HG03354 (cell line): ENCODE results near the gene CAMK1G.

ENCODE experiments used
- ATAC-seq: cut with Tn5 transposase; IDR thresholded peaks from one replicate; pipeline ENCODE4 v1.9.1; 2021; ENCODE audit warnings: mild to moderate bottlenecking; ENCODE audit not compliant: unreplicated experiment, poor library complexity, severe bottlenecking

CAMK1G gene

DNA sequence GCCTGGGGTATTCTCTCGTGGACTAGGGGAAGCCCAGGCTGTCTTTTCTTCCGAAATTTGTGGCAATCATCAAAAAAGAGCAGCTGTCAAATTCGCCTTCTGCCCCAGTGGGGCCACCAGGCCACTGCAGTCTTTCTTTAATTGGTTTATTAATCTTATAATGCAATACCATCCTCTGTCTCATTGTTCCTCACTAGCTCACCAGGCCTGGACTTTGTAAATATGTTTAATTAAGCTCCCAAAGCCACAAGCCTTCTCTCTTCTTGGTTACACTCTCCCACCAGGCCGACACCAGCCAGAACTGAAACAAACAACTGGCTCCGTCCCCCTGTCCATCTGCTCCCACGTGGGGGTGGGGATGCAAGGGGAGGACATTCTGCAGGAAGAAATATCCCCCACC lies 22.0 kb upstream of the CAMK1G start:
- no peak for ATAC-seq

DNA sequence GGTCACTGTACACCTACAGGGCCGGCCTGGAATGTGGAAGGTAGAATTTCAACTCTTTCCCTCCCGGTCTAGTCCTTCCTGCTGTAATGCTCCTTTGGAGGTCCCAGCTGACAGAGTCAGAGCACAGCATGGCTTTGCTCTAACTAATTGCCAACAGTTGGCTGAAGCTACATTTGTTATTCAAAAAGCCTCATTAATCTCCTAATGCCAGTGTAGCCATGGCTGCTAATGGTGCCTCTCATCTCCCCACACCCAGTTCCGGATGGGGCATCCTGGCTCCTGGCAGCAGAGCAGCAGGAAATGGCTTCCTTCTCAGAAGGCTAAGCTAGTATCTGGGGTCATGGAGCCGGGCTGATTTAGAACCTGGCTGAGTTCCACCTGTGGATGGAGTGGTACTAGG lies 18.7 kb upstream of the CAMK1G start:
- ATAC-seq, result no peak

DNA sequence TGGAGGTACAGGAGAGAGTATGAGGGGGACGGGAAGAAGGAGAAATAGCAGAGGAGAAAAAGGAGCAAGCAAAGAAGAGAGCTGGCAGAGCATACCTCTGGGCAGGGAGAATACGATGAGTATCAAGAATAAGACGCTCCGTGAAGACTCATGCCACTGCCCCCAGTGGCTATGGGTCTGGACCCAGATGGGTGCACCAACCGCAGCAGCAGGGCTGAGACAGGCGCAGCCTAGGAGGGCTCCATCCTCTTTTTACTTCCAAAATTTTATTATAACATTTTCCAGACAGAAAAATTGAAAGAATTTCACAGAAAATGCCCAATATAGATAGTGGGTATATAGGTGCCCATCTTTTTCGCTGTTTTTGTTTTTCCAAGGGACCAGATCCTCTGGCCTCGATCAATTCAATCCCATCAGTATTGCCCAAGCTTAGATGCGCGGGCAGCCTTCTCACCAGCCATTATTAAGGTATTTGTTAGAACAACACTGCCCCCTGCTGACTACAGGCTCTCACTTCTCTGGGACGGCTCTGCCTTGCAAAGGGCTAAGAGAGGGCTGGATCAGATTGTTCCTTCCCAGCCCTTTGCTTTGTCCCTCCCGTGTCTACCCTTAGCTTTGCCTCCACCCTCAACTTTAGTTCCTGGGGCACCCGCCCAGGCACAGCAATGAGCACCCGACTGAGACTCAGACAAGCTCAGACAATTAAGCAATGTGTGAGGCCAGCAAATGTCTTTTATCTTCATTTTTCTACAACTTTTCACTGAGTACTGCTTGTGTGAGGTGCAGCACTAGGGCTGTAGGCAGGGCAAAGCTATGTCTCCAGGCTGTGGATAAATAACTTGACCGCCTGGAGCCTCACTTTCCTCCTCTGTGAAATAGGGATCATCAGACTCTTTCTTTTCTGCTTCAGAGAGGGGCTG lies 17.5 kb upstream of the CAMK1G start:
- peak; percentile 93 for ATAC-seq

DNA sequence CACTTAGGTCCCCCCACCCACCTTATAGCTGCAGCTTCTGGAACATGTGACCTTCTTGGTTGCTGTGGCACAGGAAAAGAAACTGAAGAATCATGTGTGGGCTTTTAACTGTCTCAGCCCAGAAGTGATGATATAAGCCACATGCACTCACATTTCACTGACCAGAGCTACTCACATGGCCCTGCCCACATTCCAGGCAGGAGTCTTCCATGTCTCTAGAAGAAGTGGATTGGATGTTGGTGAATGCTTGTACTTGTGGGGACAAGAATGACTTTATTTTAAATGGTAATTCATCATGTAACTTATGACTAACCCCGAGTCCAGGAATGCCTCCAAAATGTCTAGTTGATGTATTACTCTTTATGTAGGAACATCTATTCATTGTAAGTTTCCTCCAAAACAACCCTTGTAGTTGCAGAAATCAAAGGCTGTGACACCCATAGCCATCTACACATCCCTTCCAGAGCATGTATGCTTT lies 15.8 kb upstream of the CAMK1G start:
- no peak for ATAC-seq

DNA sequence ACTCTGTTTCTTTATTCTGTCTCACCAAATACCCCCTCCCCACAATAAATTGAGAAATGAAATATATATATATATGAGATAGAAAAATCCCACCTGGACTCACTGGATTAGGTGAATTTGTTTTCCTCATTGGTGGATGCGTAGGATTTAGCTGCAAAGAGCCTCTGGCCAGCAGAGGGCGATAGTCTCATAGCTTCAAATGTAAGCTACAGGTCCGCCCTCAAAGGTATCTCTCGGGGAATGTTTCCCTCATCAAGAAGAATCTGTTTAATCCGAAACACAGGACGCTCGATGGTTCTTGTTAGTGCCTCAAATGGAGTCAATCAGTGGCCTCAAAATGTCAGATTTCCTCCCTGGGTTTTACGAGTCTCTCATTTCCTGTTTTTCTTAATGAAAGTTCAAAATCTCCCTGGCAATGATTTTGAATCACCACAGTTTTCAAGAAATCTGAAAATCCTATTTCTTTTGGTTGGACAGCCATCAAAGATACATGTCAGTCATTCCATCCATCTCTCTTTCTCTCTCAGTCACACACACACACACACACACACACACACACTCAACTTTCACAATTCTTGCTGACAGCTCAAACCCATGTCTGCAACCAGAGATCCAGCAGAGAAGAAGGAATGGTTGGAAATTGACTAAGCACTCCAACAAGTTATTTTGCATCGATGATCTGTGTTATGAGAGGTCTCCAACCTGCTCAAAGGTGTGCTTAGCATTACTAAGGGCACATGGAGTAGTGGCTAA lies 13.9 kb upstream of the CAMK1G start:
- ATAC-seq, result peak; percentile 49

DNA sequence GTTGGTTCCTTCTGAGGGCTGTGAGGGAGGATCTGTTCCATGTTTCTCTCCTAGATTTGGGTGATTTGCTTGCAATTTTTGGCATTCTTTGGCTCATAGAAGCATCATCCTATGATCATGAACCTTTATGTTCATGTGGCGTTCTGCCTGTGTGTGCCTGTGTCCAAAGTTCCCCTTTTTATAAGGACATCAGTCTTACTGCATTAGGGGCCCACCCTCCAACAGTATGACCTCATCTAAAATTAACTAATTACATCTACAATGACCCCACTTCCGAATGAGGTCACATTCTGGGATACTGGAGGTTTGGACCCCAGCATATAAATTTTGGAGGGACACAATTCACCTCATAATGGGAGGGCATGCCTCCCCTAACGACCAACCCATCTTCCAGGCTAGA lies 12.8 kb upstream of the CAMK1G start:
- ATAC-seq, result no peak

DNA sequence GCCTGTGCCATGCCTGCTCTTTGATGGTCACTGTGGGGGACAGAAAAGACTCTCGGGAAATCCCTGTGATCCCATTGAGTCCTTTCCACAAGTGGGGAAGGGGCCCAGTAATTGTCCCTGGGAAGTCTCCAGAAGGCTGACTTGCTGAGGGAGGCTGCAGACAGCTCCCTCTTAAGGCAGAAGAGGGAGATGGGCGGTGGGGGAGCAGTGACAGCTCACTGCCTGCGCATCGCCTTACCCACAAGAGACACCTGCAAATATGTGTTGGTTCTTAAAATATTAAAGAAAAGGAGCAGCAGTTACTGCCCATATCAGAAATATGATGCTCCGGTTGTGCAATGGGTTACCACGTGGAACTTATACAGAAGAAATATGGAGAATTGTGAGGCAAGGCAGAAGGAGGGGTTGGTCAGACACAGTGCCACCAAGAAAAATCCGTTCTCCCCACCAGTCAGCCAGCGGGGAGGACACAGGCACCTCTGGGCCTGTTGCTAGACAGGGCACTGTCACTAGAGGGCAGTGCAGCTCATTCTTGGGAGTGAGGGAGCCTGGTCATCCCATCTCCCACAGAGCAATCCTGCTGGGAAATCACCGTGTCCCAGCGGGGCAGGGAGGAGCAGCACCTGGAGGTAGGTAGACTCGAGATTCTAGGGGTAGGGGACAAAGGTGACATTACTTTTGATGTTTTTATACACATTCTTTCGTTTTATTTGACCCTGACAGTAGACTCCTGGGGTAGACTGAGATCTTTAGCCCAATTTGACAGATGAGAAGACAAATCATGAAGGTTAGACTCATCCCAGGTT lies 6.9 kb upstream of the CAMK1G start:
- ATAC-seq, result peak; percentile 93

DNA sequence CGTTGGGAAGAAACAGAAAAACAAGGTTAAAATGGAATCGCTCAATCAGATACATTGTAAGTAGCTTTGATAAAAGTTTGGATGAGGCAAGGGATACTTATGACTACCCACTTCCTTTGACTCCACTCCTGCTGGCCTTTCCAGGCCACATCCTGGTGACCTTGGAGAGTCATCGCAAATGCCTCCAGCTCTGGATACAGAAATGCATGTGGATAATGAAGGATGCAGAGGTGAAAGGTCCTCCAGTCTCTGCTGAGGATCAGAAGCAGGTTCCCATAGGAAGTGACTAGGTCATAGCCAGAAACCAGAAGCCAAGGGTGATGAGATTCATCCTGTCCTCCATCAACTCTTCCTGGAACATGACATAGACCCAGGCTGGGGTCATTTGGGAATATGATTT lies 6.2 kb upstream of the CAMK1G start:
- ATAC-seq, result no peak

DNA sequence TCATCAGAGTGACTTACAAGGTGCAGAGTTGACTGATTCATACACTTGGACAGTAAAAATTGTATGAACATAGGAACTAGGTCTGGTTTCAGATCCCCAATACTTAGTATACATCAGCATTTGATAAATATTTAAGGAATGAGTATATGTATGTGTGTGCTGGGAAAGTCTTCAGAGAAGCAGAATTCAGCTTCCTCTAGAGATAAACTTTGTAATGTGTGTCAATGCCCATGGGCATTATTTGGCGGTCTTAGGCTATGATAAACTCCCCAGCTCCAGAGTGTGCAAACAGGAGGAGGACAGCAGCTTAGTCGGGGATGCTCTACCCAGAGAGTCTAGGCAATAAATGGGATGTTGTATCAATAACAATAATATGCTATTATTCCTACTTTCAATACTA lies 2.9 kb upstream of the CAMK1G start:
- no peak for ATAC-seq

DNA sequence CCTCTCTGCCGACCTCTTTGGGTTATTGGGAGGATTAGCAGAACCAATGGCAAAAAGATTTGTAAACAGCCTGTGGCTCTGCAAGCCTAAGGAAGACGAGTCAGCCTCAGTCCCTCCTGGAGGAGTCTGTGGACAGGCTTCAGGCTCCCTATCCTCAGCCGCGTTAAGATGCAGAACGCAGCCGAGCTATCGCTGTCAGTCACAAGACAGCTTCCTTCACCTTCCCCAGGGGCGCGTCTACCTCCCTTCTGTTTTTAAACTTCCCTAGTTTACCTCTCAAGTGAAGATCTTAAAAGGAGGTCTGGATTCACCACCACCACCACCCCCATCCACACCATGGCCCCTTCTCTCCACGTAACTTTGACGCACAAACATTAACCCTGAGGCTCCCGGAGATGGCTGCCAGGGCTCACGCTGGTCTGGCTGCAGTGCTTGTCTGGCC lies 738 bp downstream of the CAMK1G start:
- no peak for ATAC-seq

DNA sequence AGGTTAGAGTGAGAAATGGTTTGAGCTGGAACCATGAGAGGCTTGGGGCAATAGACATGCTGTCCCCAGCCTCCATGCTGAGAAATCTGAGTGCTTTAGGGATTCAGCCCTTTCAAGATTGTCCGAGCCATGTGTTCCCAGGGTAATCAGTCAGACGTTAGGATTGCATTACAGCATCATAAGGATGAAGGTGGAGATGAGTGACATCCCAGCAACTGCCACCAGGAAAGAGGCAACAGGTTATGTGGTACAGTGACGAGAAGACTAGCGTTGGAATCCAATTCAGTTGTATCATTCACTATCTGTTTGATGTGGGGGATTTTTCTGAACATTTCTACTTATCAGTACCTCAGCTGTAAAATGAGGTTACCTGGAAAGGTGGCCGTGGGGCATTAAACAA lies 1.7 kb downstream of the CAMK1G start:
- no peak for ATAC-seq

DNA sequence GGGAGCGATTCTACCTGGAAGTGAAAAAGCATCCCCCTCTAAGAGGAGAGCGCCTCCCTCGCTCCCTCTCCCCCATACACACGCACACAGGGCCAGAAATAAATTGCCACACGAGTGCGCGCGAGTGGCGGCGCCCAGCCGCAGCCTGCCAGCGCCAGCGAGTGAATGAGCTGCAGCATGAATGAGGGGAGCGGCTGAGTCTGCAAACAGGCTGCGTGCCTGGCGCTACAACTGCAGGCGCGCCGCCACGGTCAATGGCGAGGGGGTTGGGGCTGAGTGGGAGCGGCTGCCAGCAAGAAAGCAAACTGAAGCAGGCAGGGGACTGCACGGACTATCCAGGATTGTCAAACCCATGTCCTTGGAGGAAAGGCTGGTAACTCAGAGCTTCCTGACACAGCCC lies 2.2 kb downstream of the CAMK1G start:
- ATAC-seq, result no peak

DNA sequence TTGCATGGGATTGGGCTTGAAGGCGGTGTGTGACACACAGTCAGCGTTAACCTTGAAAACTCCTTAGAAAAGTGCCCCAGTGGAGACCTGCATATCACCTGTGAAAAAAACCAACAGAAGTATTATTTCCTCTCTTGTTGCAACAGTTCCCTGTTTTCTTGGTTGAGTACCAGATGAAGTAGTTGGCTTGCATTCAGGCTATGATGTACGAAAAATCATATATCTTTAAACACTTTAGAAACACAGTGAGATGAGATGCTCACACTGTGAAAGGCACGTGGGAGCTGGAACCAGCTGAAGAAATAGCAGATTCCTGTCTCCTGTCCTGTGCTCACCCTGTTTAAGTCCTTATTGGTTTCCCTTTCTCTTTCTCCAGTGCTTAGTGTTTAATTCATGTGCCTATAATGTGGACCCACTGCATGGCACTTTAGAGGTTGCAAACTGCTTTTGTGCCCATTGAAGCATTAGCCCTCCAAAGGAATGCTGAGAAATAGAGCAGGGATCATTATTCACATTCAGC lies 2.8 kb downstream of the CAMK1G start:
- ATAC-seq, result no peak

DNA sequence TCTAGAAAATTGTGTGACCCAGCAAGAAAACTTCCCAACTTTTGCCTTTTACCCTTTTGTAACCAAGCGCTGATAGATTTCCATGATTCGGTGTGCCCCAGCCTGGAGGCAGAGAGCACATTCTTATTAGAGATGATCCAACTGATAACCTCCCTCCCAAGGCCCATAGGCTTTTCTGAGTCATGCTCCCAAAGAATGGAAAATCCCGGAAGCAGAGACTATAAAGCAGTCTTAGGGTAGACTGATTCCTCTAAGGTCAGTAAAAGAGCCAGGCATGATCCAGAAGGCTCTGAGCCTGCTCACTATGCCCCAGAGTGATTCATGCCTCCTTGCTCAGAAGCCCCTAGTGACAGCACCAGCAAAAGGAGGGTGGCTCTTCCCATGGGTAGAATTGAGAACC lies 4.3 kb downstream of the CAMK1G start:
- no peak for ATAC-seq

DNA sequence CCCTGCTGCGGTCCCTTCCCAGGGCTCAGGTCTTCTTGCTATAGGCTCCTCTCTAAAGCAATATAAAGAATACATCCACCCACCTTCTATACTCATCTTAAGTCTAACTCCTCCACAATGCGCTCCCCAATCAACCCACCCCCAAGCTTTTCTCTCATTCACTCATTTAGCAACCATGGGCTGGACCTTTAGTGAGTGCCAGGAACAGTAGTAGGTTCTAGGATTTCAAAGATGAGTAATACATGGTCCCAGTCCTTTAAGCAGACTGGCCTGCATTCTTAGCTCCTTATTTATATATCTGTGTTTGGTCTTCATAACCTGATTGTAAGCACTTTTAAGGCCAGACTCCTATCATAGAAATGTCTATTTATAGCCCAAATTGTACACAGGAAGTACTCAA lies 5.9 kb downstream of the CAMK1G start:
- ATAC-seq, result no peak

DNA sequence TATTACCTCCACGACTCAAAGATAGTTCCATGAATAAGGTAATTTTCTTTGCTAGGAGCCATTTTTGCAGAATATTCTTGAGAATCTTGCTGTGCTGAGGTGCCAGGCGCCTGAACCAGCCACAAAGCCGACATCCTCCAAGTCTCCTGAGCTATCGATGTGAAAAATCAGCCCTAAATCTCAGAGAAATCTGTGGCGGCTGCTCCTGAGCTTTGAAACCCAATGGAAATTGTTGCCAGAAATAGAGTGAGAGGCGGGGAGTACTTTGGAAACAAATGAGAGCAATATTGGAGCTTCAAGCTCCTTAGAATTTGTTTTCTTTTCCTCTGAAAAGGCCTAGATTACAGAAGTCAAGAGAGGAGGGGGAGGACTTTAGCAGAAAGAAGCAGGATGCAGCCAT lies 6.3 kb downstream of the CAMK1G start:
- no peak for ATAC-seq

DNA sequence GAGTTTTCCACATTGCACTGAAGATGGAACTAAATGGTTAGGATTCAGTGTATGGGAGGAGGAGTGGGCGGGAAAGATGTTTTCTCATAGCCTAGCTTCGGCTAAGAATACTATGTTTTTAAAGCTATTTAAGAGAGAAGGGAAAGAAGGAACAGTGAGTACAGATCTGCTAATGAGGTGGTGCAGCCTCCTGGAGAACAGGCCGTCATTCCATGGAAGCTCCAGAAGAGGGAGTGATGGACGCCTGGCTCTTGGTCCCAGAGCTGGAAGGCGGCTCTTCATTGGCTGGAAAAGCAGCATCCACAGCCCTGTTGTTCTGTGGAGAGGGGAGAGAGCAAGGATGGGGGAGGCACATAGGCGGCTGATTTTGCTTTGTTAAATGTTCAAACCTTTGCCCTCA lies 6.9 kb downstream of the CAMK1G start:
- ATAC-seq, result no peak

DNA sequence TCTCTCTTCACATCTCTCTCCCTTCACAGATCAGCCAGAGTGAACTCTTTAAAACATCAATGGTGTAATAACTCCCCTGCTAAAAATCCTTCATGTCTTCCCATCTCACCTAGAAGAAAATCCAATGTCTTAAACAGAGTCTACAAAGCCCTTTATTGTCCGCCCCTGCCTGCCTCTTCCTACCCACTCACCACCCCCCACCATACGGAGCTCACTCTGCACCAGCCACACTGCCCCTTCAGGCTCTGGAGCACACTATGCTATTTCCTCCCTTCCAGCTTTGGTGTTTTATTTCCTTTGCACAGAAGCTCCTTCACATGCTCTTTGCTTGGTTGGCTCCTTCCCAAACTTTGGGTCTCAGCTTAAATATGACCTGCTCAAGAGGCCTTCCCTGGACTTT lies 10.2 kb downstream of the CAMK1G start:
- ATAC-seq, result no peak

DNA sequence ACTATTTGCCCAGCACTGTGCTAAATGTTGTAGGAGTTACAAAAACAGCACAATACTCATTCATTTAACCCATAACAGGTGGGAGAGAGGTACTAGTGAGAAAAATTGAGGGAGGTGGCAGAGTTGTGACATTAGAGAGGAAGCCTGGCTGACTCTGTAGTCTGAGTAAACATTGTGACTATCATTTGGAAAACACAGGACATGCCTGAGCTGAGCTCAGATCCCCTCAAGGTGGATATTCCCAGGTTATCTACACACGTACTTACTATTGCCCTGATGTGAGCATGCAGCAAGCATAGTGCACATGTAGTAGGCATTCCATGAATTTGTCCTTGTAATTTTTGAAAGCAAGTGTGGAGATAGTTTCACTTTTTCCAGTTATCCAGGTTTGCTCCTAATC lies 10.9 kb downstream of the CAMK1G start:
- ATAC-seq, result no peak

DNA sequence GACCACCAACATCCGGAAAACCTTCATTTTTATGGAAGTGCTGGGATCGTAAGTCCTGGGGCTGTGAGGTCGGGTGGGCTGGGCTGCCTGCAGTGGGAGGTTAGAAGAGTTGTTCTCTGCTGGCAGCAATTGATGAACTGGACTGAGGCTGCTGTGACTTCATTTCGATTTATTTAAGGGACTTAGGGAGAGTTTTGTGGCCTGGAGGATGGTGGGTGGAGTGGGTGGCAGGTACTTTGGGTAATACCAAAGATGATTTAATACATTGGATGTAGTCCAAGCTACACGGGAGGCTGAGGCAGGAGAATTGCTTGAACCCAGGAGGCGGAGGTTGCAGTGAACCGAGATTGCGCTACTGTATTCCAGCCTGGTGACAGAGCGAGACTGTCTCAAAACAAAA lies 11.5 kb downstream of the CAMK1G start:
- no peak for ATAC-seq
